ENCODE data around the gene SAMD10.
"Not testable (repeated sequence)": the region's sequence is repeated elsewhere in the genome, so short reads cannot be mapped to it uniquely, and the experiment has no call there.

The SAMD10 gene

GRCh38 chr20:64003960-64004725, 24.7 kb upstream of the SAMD10 start:
- no peak for DNase-seq (ENCODE audit: low read depth in 1 of 2, low spot score in 1 of 2)

GRCh38 chr20:64001607-64002011, 22.2 kb upstream of the SAMD10 start:
- no peak for DNase-seq (ENCODE audit: low read depth in 1 of 2, low spot score in 1 of 2)

- DNase-seq (ENCODE audit: low read depth in 1 of 2, low spot score in 1 of 2), result no peak
These were observed 21.5 kb upstream of the SAMD10 start for GRCh38 chr20:64000906-64001305.

- no peak for DNase-seq (ENCODE audit: low read depth in 1 of 2, low spot score in 1 of 2)
These were observed 3.5 kb upstream of the SAMD10 start for GRCh38 chr20:63982937-63983336.

DNA sequence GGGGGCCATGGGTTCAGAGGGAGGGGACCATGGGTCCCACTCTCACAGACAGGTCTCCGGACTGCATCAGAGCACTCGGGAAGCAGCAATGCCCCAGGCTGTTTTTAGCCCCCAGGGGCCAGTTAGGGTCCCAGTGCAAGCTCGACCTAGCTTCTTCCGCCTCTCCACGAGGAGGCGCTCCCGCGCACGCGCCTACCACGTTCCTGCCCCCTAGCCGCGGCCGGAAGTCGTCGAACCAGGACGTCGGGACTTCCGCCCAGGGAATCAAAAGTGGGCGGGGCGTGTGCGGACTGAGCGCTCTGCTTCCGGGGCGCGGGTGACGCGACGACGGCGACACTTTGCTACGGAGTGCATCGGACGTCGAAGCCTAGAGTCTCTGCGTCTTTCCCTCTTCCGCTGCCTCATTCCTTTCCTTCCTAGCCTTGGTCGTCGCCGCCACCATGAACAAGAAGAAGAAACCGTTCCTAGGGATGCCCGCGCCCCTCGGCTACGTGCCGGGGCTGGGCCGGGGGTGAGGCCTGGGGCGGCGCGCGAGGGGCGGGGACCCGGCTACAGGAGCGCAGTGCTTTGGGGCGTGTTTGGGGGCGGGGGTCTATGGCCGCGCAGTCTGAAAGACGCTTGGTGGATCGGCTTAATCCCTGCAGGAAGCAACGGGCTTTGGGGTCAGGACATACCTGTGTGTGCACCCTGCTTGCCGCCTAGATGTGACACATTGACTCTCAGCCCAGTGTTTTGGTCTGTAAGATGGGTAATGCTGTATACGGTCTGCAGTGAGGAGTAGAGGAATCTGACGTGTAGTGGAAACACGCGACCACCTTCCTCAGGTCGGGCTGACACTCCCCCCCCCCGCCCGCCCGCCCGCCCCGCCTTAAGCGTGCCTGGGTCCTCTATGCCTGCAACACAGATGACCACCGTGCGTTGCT, 1.6 kb upstream of the SAMD10 start, which contains the start of gene PRPF6:
Gene PRPF6, plus strand, starts transcription at position 327 of the 923 bp plus-strand sequence. Its CDS starts 114 bp downstream, at position 441.
- peak; percentile 90 to 93 for DNase-seq (ENCODE audit: low read depth in 1 of 2, low spot score in 1 of 2)

DNA sequence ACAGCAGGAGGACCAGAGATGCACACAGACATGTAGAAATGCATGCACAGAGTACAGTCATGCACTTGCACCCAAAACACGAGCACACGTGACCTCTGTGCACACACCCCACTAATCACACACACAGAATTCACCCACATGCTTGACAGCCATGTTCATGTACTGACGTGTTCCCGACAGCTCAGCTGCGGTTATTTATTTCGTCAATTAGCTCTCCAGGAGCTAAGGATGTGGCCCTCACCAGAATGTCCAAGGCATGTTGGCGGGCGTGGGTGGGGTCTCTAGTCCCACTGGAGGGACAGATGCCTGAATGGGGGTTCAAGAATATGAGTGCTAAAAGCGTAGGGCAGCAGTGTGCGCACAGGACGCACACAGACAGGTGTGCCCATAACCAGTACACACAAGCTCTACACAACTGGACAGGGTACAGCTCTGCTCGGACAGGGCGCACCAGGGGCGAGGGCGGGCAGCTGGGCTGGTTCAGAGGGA, 919 bp upstream of the SAMD10 start:
- DNase-seq (ENCODE audit: low read depth in 1 of 2, low spot score in 1 of 2), result no peak

DNA sequence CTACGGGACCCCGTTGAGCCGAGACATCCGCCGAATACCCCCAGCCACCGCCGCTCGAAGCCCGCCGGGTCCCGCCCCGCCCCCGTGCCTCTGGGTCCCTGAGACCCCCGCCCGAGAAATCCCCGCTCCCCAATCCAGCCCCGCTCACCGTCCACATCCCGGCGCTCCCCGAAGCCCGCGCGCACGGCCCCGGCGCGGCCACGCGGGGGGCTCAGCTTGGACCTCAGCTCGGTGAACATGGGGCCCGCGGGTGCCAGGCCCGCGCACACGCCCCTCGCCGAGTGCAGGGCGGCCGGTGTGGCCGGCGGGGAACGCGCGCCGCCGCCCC, 249 bp downstream of the SAMD10 start:
- DNase-seq (ENCODE audit: low read depth in 1 of 2, low spot score in 1 of 2), result no peak

- DNase-seq (ENCODE audit: low read depth in 1 of 2, low spot score in 1 of 2), result peak in 1 of 2 donors; percentile 40
These were observed 868 bp downstream of the SAMD10 start for GRCh38 chr20:63978319-63979228.

DNA sequence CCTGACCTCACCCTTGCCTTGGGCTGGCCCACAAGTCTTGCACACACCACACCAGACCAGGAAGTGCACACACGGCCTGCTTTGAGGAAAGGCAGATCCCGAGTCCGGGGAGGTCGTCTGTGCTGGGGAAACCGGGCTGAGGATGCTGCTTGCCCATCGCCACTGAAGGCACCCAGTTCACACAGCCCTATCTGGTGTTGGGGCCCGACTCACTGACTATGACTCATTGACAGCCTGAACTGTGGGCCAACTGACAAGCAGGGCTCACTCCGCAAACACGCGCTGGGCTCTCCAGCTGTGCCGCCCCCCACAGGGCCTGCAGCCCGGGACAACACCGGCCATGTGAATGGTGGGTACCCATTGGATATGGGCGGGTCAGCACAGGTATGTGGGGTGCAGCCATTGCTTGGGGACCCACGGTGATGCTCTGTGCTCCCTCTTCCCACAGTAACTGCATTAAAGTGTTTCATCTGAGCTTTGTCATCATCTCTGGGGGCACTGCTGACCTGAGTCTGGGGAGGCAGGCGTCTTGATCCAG, 1.6 kb downstream of the SAMD10 start:
- DNase-seq (ENCODE audit: low read depth in 1 of 2, low spot score in 1 of 2), result peak in 1 of 2 donors; percentile 33

GRCh38 chr20:63976980-63977738, 2.3 kb downstream of the SAMD10 start:
- DNase-seq (ENCODE audit: low read depth in 1 of 2, low spot score in 1 of 2), result no peak

- not testable (repeated sequence) for DNase-seq (ENCODE audit: low read depth in 1 of 2, low spot score in 1 of 2)
These were observed 2.9 kb downstream of the SAMD10 start for GRCh38 chr20:63976511-63976910.

DNA sequence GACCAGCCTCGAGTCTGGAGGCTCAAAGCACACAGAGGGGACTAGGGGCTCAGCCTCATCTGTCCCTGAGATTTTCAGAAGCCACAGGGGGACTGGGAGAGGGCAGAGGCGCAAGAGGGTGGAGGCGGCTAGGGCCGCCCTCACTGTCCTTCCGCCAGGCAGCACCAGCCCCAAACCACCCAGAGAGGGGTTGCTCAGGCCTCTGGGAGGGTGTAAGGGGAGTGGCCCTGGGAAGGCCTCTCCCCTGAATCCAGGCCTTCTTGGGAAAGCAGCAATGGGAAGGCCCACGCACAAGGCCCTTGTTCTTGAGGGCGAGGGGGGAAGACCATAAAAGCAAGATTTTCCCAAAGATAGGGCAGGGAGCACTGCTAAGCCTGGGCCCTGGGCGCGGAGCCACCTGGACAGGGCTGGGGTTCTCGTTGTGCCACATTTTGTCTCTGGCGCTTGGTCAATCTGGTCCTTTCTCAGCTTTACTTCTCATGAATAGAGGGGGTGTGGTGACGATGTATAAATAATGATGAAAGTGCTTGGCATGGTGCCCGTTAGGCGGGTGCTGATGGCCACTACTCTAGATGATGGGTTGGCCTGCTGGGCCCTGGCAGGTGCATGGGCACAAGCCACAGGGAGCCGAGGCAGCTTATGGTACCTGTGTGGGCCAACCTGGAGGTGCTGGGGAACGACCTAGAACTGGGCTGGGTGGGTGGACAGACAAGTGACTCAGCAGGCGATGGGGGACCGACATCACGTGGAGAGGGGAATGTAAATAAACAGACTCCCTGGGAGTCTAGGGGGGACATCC, 4.8 kb downstream of the SAMD10 start:
- DNase-seq (ENCODE audit: low read depth in 1 of 2, low spot score in 1 of 2), result no peak

DNA sequence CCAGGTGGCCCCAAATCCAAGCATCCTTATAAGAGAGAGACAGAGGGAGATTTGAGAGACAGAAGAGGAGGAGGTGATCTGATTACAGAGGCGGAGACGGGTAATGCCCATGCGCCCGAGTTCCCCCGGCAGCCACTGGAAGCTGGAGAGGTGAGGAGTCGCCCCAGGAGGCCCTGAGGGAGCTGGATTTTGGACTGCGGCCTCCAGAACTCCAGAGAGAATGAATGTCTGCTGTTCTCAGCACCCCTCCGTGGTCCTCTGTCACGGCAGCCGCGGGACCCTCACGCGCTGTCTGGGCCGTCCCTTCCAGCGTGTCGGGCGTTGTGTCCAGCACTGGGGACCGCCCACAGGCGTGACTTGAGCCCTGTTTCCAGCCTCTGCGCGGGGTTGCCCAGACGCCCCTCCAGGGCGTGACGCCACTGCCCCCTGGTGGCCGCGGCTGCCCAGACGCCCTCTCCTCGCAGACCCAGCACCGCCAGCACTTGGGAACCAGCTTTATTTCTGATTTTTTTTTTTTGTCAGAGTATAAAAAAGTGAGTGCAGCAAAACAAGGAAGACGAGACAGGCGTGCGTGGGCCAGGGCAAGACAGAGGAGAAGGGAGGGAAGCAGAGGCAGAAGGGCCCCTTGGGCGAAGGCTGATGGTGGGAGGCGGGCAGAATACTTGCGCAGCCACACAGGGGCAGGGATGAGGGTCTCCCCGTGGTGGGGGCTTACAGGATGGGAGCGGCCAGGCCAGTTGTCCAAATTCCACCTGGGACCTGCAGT, 5.6 kb downstream of the SAMD10 start:
- DNase-seq (ENCODE audit: low read depth in 1 of 2, low spot score in 1 of 2), result peak; percentile 68 to 71

- no peak for DNase-seq (ENCODE audit: low read depth in 1 of 2, low spot score in 1 of 2)
These were observed 6.3 kb downstream of the SAMD10 start for GRCh38 chr20:63973160-63973479.

DNA sequence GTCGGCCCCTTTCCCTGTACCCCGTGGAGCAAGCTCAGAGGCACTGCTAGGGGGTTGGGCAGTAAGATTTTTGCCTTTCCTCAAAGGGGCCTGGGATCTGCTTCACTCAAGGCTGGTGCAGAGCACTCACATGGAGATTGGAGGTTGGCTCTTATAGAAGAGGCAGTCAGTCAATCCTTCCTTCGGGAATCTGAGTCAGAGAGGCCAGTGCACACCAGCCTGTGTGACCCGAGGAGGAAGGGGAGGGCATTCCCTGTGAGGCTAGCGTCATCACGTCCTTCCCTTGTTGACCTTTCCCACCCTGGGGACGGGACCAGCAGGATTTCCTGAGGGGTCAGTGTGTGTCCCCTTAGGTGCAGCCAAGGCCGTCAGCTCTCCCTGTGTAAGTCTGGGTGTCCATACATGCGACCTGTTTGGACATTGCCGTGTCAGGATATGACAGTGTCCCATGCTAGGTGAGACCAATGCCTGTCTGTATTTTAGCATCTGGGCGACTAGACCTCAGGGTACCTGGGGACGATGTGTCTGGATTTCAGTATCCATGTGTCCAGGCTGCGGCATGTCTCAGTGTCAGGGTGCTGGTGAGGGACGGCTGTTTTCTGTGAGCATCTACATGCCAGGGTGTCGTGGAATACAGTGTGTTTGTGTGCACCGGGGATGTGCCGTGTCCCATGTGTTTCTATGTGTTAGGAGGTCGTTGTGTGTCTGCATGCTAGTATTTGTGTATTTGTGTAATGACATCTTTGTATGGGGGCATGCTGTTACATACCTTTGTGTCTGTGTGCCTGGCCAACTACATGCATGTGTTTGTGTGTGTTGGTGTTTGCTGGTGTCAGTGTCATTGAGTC, 6.9 kb downstream of the SAMD10 start:
- no peak for DNase-seq (ENCODE audit: low read depth in 1 of 2, low spot score in 1 of 2)

DNA sequence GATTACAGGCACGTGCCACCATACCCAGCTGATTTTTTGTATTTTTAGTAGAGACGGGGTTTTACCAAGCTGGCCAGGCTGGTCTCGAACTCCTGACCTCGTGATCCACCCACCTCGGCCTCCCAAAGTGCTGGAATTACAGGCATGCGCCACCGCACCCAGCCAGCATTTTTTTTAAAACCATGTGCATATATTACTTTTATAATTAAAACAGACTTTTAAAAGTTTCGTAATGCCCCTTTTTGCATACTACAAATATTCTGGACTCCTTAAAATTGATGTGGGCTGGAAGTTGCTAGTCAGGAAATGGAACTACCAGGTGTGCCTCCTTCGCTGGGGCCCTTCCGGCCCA, 7.5 kb downstream of the SAMD10 start:
- not testable (repeated sequence) for DNase-seq (ENCODE audit: low read depth in 1 of 2, low spot score in 1 of 2)

GRCh38 chr20:63970714-63971431, 8.6 kb downstream of the SAMD10 start:
- no peak for DNase-seq (ENCODE audit: low read depth in 1 of 2, low spot score in 1 of 2)
